NCI-H524 treated with DMSO at 0.1 percent for 48 hours (cell line): ENCODE data around the gene GAS2L2.
"Not testable (repeated sequence)": the region's sequence is repeated elsewhere in the genome, so short reads cannot be mapped to it uniquely, and the experiment has no call there.

Source experiments
- DNase-seq: peaks from one replicate; lab custom pipeline; 2025; lab: John Stamatoyannopoulos, UW

Gene GAS2L2

DNA sequence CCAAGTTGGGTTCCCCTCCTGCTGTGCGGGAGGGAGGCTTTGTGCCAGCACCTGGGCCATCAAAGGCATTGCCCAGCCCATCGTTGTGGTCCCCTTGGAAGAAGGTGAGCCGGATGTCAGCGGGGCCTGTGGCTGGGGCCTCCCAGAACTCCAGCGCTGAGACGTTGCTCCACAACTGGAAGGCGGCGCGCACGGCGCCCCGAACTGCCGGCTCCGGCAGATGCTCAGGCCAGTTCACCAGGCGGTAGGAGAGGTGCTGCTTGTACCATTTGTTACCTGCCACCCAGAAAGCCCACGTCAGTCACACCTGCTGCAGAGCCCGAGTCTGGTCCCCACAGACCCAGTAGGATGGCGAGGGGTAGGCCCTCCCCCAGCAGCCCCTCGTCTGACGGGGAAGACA, 20.1 kb upstream of the GAS2L2 start:
- no peak for DNase-seq

DNA sequence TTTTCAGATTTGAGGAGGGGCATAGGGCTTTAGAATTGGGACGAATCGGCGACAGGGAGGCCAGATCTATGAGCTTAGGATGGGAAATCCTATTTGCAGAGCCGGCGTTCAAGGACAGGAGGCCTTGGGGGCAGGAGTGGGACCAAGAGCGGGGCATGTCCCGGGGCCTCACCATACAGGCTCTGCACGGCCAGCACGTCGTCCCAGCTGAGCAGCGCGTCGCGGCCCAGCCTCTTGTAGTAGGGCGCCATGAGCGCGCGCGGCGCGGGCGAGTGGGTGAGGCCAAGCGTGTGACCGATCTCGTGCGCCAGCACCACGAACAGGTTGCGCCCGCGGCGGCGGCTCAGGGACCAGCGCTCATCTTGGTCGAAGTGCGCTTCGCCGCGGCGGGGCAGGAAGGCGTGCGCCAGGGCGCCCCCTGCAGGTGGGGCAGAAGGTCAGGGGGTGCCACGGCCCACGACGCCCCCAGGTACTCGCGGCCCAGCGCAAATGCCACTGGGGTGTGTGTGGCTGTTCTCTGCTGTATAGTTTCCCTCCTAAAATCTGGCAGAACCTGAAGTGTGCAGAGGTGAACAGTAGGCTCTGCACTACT, 17.0 kb upstream of the GAS2L2 start:
- DNase-seq, result no peak

DNA sequence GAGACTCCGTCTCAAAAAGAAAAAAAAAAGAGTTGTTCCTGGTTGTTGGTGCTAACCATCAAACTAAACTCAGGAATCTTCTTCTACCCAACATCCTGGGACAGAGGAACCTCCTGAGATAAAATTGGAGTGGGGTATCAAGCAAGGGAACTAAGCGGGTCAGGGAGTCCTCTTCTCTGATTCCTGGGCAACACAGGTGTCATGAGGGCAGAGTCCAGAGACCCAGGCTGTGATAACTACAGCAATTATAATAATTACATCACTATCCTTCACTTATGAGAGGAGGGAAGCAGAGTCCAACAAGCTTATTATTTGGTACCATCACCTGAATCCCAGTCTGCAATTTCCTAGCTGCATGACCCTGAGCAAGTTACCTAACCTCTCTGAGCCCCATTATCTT, 15.8 kb upstream of the GAS2L2 start:
- no peak for DNase-seq

DNA sequence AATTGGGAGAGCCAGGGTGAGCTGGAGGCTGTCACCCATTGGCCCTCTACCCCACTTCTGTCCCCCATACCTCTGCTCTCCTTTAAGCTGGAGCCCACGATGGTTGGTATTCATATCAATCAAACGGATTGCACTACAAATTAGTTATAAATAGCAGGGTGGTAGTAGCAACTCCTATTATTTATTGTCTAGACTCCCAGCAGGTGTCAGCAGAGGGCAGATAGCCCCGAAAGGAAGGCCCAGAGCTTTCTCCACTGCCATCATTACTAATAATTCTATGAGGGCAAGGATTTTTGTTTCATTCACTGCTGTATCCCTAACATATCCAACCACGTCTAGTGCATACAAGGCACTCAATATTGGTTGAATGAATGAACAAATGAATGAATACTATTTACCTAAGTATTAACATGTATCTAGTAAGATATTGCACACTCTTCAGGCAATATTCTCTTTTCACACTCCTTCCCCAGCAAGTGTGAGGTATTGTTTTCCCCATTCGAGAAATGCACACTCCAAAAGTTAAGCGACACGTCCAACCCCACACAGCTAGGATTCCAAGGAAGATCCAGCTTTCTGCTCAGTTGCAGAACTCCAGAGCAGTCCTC, 14.0 kb upstream of the GAS2L2 start:
- no peak for DNase-seq

DNA sequence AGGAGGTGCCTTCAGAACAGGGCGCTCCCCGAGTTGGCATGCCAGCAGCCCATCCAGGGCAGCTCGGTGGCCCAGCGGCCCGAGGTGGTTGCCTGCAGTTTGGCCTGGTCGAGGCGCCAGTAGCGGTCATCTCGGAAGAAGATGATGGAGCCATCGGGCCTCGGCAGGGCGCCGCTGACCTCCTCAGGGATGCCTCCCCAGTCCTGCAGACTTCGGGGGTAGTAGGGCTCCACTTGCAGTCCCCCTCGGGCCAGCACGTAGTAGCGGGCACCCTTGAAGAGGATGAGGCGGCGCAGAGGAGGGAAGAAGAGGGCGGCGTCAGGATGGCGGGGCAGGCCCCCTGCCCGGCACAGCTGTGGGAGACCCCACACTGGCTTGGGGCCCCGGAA, 13.4 kb upstream of the GAS2L2 start:
- no peak for DNase-seq

DNA sequence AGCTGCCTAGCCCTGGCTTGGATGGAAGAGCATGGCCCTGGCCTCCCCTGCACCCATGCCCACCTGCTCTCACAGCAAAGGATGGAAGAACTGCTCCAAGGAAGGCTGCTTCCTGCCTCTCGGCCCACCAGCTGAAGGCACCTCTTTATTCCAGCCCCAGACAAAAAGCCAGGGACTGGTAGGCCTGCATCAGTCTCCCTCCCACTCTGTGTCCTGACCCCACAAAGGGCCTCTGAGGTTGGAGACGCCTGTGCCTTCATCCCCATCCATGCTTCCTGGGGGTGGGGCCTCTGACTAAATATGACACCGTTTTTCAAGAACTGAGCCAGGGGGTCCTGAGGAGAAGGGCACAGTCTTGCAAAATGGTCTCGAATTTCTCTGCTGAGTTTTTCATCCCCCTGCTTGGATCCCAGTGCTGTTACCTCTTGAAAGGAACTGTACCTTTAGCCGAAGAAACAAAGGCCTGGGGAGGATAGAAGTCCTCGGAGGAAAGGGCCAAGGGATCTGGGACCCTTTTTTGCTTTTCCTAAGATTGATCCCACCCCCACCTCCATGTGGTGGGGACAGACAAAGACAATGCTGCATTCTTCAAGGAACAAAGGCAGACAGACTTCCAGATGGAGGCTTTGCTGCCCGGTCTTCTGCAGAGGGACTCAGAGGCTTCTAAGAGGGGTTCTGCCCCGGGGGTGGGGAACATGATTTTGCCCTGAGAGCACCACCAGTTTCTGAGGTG, 12.9 kb upstream of the GAS2L2 start:
- no peak for DNase-seq

DNA sequence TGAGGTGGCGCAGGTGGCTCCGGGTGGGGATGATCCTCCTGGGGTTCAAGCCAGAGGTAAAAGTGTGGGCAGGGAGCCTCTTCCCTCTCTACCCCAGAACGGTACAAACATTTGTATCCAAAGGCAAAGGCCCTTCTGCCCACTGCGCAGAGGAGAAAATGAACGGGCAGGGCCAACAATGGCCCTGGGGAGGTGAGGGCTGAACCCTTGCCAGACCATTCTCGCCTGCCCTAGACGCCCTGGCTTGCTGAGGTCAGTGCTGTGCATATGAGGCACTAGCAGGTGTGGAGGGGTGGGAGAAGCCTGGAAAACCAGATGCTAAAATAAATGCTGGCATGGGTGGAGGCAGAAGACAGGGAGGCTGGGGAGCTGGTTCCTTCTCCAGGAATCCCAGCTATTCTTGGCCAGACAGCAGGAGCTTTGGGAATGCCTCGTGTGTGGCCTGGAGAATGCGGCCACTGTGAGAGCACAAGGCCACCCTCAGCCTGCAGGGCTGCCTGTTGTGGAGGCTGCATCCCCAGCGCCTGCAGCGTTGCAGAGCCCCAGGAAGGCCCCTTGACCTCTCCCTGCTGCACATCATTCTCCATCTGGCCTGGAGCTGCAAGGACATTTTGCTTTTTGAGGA, 12.2 kb upstream of the GAS2L2 start:
- no peak for DNase-seq

DNA sequence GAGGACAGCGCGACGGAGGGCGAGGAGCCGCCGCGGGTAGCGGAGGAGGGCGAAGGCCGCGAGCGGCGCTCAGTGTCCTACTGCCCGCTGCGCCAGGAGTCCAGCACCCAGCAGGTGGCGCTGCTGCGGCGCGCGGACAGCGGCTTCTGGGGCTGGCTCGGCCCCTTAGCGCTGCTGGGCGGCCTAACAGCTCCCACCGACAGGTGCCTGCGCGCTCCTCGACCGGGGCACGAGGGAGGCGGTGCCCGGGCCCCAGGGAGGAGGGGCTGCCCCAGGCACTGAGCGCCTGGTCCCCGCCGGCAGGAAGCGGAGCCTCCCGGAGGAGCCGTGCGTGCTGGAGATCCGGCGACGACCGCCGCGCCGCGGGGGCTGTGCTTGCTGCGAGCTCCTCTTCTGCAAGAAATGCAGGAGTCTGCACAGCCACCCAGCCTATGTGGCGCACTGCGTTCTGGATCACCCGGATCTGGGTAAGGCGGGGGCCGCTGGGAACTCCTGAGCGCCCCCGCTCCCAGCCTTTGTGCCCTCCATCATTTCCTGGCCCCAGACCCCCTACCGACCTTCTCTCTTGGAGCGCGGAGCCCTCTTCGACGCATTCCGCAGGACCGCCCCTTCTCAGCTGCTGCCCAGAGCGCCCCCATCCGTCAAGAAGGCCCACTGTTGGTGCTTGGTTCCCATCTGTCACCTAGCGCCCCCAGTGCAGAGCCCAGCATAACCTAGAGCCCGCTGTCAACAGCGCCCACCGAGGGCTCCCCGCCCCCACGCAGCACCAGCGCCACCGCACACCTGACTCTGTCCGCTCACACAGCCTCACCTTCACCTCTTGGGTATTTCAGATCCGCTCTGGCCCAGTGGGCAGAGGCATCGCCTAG, 11.3 kb upstream of the GAS2L2 start:
- DNase-seq, result peak; percentile 33

DNA sequence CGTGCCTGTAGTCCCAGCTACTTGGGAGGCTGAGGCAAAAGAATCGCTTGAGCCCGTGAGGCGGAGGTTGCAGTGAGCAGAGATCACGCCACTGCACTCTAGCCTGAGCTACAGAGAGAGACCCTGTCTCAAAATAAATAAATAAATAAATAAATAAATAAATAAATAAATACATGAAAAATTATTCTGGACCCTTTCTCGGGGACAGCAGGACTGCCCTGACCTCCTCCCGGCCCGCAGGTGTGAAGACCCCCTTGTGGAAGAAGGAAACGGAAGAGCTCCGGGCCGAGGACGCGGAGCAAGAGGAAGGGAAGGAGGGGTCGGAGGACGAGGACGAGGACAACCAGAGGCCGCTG, 10.7 kb upstream of the GAS2L2 start:
- no peak for DNase-seq

DNA sequence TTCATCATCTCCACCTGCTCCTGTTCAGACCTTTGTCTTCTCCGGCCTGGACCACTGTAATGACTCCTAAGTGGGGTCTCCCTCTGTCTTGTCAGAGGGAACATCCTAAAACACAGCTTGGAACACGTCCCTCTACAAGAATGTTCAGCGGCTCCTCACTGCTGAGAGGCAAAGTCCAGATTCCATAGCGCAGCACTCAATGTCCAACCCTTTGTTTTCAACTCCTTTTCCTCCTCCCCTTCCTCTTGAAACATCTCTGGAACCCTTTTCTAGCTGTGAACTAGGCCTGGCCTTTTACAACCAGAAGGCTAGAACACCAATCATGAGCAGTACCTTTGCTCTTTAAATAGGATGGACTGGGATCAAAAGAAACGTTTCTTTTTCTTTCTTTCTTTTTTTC, 8.6 kb upstream of the GAS2L2 start:
- DNase-seq, result no peak

DNA sequence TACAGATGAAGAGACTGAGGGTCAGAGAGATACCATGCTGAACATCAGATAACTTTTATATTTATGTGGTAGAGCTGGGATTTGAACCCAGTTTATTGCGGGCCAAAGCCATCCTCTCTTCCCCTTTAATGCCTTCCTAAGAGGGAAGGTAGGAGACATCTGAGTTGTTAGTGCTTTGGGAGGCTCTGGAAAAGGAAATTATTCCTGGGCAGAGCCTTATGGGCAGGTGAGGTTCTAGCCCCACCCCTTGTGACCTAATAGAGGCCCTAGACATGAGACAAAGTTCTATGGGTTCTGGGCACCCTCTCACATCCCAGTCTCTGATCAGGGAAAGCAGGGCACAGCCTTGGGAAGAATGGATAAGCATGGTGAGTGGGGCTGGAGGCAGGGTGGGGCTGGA, 7.5 kb upstream of the GAS2L2 start, which contains the start of gene C17orf50:
C17orf50 (plus strand) TSS at position 301 of the 400 bp plus-strand sequence; CDS start at position 356, 55 bp downstream.
- DNase-seq, result no peak

DNA sequence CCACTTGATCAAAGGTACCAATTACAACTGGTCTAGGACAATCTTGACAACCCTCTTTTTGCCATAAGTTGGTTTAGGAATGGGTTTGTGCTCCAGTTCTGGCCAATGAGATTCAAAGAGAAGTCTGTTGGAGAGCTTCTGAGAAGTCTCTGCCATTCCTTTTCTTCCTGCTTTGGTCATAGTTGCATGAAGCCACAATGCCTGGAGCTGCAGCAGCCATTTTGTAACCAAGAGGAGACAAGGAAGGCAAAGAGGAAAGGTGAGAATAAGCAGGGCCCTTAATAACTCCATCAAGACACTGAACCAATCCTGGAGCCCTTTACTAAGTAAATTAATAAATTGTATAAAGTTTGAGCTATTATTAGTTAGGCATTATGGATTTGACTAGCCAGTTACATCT, 4.2 kb upstream of the GAS2L2 start:
- no peak for DNase-seq

DNA sequence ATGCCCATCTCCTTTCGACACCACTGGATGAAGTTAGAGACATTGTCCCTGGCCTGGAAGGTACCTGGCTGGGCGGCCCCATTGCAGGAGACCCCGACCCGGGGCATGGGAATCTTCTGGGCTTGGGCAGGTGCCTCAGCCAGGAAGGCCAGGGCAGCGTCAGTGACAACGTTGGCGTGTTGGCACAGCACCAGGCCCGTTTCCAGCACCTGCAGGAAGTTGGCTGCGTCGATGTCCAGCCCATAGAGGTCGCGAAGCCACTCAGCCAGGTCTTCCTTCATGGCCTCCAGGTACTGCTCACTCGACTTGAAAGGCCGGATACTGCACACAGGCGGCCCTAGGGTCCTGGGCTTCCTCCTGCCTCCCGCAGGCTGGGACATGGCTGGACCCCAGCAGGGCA, 568 bp downstream of the GAS2L2 start:
- DNase-seq, result no peak

DNA sequence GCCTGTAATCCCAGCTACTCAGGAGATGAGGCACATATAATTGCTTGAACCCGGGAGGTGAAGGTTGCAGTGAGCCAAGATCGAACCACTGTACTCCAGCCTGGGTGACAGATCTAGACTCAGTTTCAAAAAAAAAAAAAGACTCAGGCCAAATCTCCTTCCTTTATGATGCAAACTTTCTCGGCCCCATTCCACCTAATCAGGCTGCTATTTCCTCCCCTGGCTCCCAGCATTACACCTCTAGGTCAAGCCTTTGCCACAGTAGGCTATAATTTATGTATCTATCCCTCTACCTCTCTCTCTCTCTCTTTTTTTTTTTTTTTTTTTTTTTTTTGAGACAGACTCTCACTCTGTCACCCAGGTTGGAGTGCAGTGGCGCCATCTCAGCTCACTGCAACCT, 1.5 kb downstream of the GAS2L2 start:
- not testable (repeated sequence) for DNase-seq

DNA sequence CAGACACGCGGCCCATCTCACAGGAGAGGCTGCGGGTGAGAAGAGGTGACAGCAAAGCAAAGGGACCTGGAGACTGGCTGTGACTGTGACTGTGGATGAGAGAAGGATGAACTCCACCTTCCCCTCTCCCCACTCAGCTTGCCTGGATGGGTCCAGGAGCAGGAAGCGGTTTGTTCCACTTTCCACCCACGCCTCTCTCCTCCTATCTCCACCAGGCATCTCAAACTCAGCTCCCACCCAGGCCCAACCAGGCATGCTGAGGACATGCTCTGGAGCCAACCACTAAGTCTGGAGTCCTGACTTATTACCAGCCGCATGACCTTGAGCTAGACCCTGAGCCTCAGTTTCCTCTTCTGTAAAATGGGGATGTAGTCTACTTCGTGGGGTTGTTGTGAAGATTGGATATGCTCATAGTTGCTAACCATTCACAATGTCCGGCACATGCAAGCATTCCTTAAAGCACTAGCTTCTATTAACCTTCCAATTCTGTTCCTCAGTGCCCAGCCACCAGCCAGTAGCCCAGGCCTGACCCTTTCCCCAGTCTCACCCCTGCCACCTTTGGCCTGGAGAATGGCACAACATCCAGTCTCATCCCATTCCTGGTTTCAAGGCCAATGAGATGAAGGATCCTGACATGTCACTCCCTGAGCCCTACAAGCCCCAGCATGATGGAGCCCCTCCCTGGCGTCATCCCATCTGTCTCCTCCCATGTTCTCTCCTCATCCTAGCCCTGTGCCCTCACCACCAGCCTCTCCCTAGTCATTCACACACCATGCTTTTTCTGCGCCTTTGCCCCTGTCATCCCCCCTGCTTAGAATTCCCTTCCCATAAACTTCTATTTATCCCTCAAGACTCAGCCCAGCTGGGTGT, 2.3 kb downstream of the GAS2L2 start:
- DNase-seq, result no peak

DNA sequence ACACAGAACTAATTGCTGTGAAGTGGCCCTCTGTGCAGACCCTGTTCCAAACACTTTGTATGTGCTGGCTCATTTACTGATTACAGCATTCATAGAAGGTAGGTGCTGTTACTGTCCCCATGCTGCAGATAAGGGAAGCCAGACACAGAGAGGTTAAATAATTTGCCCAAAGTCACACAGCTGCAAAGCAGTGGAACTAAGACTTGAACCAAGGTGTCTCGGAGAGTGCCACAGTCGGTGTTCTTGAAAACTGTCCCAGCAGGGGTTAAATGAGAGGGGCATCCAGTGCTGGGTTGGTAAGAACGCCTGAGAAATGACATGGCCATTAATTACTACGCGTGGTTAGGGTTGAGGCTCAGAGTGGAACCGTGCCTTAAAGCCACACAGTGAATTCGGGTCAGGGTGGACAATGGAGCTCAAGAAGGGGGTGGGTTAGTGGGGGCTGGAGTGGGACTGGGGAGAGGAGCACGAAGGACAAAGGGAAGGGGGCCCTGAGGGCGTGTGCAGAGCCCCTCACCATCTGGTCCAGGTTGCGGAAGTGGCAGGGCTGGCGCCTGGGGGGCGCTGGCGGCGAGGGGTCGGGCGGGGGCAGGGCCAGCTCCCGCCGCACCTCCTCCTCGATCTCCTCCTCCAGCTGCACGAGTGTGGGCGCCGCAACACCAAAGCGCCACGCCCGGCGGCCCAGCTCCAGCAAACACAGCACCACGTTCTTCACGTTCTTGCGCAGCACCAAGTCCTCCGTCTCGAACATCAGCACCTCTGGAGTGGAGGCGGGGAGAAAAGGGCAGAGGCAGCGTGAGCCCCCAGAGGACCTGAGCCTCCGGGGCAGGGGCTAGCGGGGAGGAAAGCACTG, 3.3 kb downstream of the GAS2L2 start:
- no peak for DNase-seq

DNA sequence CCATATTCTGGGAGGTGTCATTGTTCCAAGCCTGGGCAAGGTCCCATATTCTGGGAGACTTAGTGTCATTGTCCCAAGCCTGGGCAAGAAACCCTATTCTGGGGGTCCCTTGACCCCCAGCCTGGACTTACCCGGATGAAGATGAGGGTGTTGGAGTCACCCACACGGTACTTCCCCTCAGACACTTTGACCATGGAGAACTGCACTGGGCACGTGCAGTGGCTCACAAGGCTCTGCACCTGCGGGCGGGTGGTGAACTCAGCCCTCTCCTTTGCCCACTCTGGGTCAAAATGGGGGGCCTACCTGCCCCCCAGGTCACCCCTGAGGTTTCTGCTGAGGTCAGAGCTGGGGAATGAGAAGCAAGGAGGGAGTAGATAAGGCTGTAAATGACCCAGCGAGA, 4.1 kb downstream of the GAS2L2 start:
- no peak for DNase-seq

DNA sequence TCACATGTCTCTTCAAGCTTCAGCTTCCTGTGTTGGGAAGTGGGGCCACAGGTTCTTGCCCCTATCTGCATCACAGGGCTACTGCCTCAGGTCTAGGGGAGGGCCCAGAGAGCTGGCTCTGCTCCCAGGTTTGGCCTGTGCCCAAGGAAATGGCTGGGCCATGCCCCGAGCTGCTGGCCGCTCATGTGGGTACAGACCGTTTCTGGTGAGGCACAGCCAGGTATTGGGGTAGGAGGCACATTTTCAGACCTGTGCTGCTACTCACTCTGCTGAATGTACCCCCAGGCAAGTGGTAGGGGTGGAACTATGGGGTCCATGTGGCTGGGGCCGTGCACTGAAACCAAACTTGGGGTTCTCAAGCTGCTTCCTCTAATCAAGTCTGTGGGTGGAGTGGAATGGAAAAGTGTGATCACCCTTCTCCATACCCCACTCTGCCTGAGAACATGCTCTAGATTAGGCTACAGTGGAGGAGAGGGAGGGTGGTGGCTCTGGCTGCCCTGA, 4.6 kb downstream of the GAS2L2 start:
- no peak for DNase-seq

DNA sequence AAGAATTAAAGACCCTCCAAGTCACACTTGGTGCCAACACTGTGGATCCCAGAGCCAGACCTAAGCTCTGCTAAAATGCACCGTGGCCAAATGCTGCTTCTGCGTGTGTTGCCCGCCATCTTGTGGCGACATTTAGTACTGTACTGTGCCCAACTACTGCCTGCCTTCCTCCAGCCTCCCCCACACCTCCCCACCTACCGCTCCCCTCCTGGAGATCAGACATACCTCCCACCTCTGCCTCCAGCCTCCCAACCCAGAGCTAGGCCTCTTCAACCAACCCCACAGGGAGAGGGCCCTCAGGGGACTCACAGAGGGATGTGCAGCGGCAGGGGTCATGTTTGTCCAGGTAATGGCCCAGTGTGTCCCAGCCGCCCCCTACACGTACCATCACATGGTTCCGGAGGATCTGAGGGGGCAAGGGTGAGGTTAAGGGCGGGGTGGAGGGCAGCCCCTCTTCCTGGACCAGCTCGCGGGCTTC, 5.5 kb downstream of the GAS2L2 start:
- no peak for DNase-seq

DNA sequence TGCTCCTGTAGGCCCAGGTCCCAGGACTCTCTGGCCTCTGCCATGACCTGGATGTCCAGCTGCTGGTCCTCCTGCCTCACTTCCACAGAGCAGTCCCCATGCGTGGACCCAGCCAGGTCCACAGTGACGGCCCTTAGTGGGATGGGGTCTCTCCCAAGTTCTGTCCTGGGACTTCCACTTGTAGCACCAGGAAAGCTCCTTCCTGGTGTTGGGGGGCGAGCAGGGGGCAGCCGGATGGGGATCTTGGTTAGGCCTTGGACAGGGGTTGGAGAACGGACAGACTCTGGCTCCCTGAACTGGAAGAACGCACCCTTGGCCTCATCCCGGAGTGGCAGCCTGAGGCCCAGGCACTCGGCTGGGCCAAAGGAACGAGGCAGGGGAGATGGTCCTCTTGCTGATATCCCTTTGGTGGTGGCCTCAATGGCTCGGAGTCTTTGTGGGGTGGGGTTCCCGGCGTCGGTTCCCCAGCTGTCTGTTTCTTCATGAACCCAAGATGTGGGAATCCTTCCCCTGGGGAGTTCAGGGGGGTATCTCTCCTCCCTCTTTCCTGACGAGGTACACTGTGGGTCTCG, 7.2 kb downstream of the GAS2L2 start:
- DNase-seq, result no peak
